ENCODE results near the gene PPEF1. TPM values are rescaled to one million over a fixed set of nuclear protein-coding genes. Genes with fewer than 3 reads are reported as not detected.

PPEF1 gene
- total and polyA plus RNA-seq, 2 of the 13 experiments (the other 11 are each of a cell fraction or from before 2014, with no cell fraction given): not detected

- ATAC-seq: no peak
- ChIA-PET CTCF (ENCODE audit: low intra/inter-chr PET ratio, low total read pairs) (no interaction called here), POLR2A (no interaction called here)
These were observed 89.7 kb downstream of the PPEF1 start for GRCh38 chrX:18797141-18797540.

GRCh38 chrX:18799911-18800310, 92.5 kb downstream of the PPEF1 start:
- Histone ChIP-seq H3K4me2 (ENCODE audit: low read depth, low read length) (no peak overlapping the region), H3K79me2 (ENCODE audit: insufficient read depth, low read length) (no peaks in the 10 kb centered on the region), H3K9ac (ENCODE audit: insufficient read depth, low read depth, low read length) (no peak overlapping the region), H3K27me3 (ENCODE audit: control insufficient read depth in 1 of 2, insufficient read depth in 2 of 2, low read length in 2 of 2) (no peaks in the 10 kb centered on the region), H2AFZ (ENCODE audit: low read length) (no peak overlapping the region), H3K9me3 (ENCODE audit: low read length) (no peaks in the 10 kb centered on the region), H4K20me1 (ENCODE audit: insufficient read depth, low read length) (no peaks in the 10 kb centered on the region), H3K27ac (ENCODE audit: extremely low read length, insufficient read depth, low read length) (no peak overlapping the region), H3K4me3 (replicated peaks in 1 of 3; ENCODE audit: insufficient read depth in 1 of 3, low read depth in 2 of 3, low read length in 3 of 3) (no peak overlapping the region), H3K36me3 (replicated peaks in 1 of 2; ENCODE audit: control insufficient read depth in 1 of 2, insufficient read depth in 2 of 2, low read length in 2 of 2) (no peaks in the 10 kb centered on the region), H3K4me1 (ENCODE audit: insufficient read depth, low read length) (no peaks in the 10 kb centered on the region)
- WGBS (ENCODE audit: low lambda C conversion rate): 0% methylated on average over 2 of the region's 2 CpGs
- ATAC-seq (no peak), DNase-seq (ENCODE audit: low spot score) (no peak), FAIRE-seq (no peak)
- in situ Hi-C loops (cut with HindIII; ENCODE audit: extremely low pct_ligation_motif_present, low pct_unique_long_range_greater_than_20kb): no loop called here
- ChIA-PET POLR2A (no interaction called here), CTCF (ENCODE audit: low intra/inter-chr PET ratio, low total read pairs) (no interaction called here)
- no TSS peak for BruUV-seq (replicated peaks)
- intact Hi-C loops (cut with micrococcal nuclease; ENCODE audit: unreplicated experiment): no loop called here
- TF ChIP-seq ZNF337 (CRISPR knock-in tag; IDR thresholded peaks at IDR 0.05; ENCODE audit: borderline replicate concordance, low read depth) (no peak), BRCA1 (CRISPR knock-in tag; IDR thresholded peaks at IDR 0.05) (no peak), HDAC2 (CRISPR knock-in tag; IDR thresholded peaks at IDR 0.05) (no peak), ZBTB7A (CRISPR knock-in tag; IDR thresholded peaks at IDR 0.05) (no peak), ZNF484 (CRISPR knock-in tag; IDR thresholded peaks at IDR 0.05; ENCODE audit: borderline replicate concordance, low read depth) (no peak), ZNF383 (CRISPR knock-in tag; IDR thresholded peaks at IDR 0.05; ENCODE audit: borderline replicate concordance) (no peak), ZBTB25 (CRISPR knock-in tag; IDR thresholded peaks at IDR 0.05) (no peak)

More at GRCh38 chrX:18797141-18797540, 89.7 kb downstream of the PPEF1 start:
- intact Hi-C loops (cut with micrococcal nuclease; ENCODE audit: unreplicated experiment): no loop called here
- no TSS peak for BruUV-seq (replicated peaks)
- H3K27ac ChIP-seq (ENCODE audit: extremely low read length, insufficient read depth, low read length): no peak overlapping the region
- H3K9me3 ChIP-seq (ENCODE audit: low read length): no peaks in the 10 kb centered on the region
- 57% methylated on average over 2 of the region's 2 CpGs for WGBS (ENCODE audit: low lambda C conversion rate)
- H3K4me3 ChIP-seq (replicated peaks in 1 of 3; ENCODE audit: insufficient read depth in 1 of 3, low read depth in 2 of 3, low read length in 3 of 3): no peak overlapping the region
- in situ Hi-C loops (cut with HindIII; ENCODE audit: extremely low pct_ligation_motif_present, low pct_unique_long_range_greater_than_20kb): no loop called here
- H3K27me3 ChIP-seq (ENCODE audit: control insufficient read depth in 1 of 2, insufficient read depth in 2 of 2, low read length in 2 of 2): no peaks in the 10 kb centered on the region
- no peak for FAIRE-seq
- no peaks in the 10 kb centered on the region for H4K20me1 ChIP-seq (ENCODE audit: insufficient read depth, low read length)
- TF ChIP-seq MAZ (IDR thresholded peaks at IDR 0.05; ENCODE audit: borderline replicate concordance, low read depth, low read length) (no peak), MAZ (CRISPR knock-in tag; IDR thresholded peaks at IDR 0.05; ENCODE audit: low read depth) (no peak)
- H3K79me2 ChIP-seq (ENCODE audit: insufficient read depth, low read length): no peaks in the 10 kb centered on the region
- no peaks in the 10 kb centered on the region for H3K4me1 ChIP-seq (ENCODE audit: insufficient read depth, low read length)
- no peaks in the 10 kb centered on the region for H3K36me3 ChIP-seq (replicated peaks in 1 of 2; ENCODE audit: control insufficient read depth in 1 of 2, insufficient read depth in 2 of 2, low read length in 2 of 2)
- no peak overlapping the region for H3K4me2 ChIP-seq (ENCODE audit: low read depth, low read length)
- no peak overlapping the region for H3K9ac ChIP-seq (ENCODE audit: insufficient read depth, low read depth, low read length)
- no peak for DNase-seq (ENCODE audit: low spot score)
- H2AFZ ChIP-seq (ENCODE audit: low read length): no peak overlapping the region

All from HepG2 (cell line).